MCF 10A (cell line): ENCODE measurements around the gene MYO9A. TPM values are rescaled to one million over a fixed set of nuclear protein-coding genes. Genes with fewer than 3 reads are reported as not detected.

Source experiments
- BruUV-seq: library from RNA; stranded (reverse); fragments of 400-500 nt; replicated peaks from 2 replicates; lab custom pipeline; 2021; lab: Mats Ljungman, UMichigan
- CTCF ChIA-PET: fragments of 300-600 bp; sonication (Branson Sonifier 250); formaldehyde crosslinking; extraction: SDS; loops from one replicate; lab custom pipeline; 2021; ENCODE audit warnings: antibody characterized with exemption, inconsistent platforms; lab: Yijun Ruan, JAX
- POLR2A ChIA-PET: fragments of 300-600, 350-650 bp; sonication (Branson Sonifier 250); formaldehyde crosslinking; extraction: SDS; loops from one replicate; lab custom pipeline; 2020; ENCODE audit warnings: antibody characterized with exemption, inconsistent platforms; lab: Yijun Ruan, JAX
- DNase-seq: peaks from one replicate; pipeline ENCODE4 v3.0.0-alpha.2; 2018; ENCODE audit not compliant: unreplicated experiment
- H3K27ac Mint-ChIP-seq: one replicate; pipeline ENCODE4 v1.8.0; 2022; ENCODE audit warnings: mild to moderate bottlenecking, low read depth, mixed read lengths; ENCODE audit not compliant: unreplicated experiment
- H3K27me3 Mint-ChIP-seq: one replicate; pipeline ENCODE4 v1.8.0; 2022; ENCODE audit warnings: mixed read lengths; ENCODE audit not compliant: insufficient read depth, unreplicated experiment
- H3K36me3 Mint-ChIP-seq: one replicate; pipeline ENCODE4 v1.8.0; 2022; ENCODE audit warnings: mild to moderate bottlenecking, moderate library complexity, mixed read lengths; ENCODE audit not compliant: insufficient read depth, unreplicated experiment
- H3K4me1 Mint-ChIP-seq: one replicate; pipeline ENCODE4 v1.8.0; 2022; ENCODE audit warnings: mixed read lengths; ENCODE audit not compliant: insufficient read depth, unreplicated experiment
- H3K4me3 Mint-ChIP-seq: one replicate; pipeline ENCODE4 v1.8.0; 2022; ENCODE audit warnings: mild to moderate bottlenecking, moderate library complexity, mixed read lengths; ENCODE audit not compliant: unreplicated experiment
- H3K9me3 Mint-ChIP-seq: one replicate; pipeline ENCODE4 v1.8.0; 2022; ENCODE audit warnings: mixed read lengths; ENCODE audit not compliant: unreplicated experiment
- intact Hi-C: fragments of 100-400 bp; cut with micrococcal nuclease; formaldehyde crosslinking; loops from 2 replicates; pipeline ENCODE4 v1.14.1; 2022
- total RNA-seq: library from RNA; stranded (reverse); gene quantifications from 2 replicates; pipeline ENCODE4 v1.2.3, GENCODE V29; 2022
- TF ChIP-seq, protein P1 (sequence below): fragments of 200-600 bp; IDR thresholded peaks from one replicate; pipeline ENCODE4 v1.8.0; 2022; ENCODE audit warnings: antibody characterized with exemption, mild to moderate bottlenecking; ENCODE audit not compliant: unreplicated experiment

Gene MYO9A
- total RNA-seq, 1 experiment from 2014 or later = 40.8 TPM

DNA sequence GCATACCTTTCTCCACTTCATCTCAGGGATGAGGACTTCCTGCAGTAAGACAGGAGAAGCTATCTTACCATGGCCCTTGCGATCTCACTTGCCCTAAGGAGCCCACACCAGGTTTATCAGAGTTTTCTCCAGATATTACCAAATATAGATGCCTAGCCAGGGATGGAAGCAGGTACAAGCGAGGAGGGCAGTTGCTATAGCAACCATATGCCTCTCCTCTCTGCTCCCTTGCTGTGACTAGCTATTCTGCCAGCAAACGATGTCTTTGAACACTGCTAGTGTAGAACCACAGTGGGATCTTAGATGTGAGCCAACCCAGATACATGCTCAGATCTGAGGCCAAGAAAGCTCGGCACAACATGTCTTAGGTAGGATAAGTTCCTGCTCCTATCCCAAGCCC, 45.8 kb upstream of the MYO9A start:
- no TSS peak for BruUV-seq
- Mint-ChIP-seq H3K36me3 (peaks cover 6% of the 10 kb centered on the region), H3K4me1 (peaks cover 15% of the 10 kb centered on the region), H3K27ac (no peak overlapping the region), H3K27me3 (no peaks in the 10 kb centered on the region), H3K4me3 (no peak overlapping the region), H3K9me3 (no peaks in the 10 kb centered on the region)
- POLR2A ChIA-PET = interaction anchor here (1.5 kb wide), 1 partner anchor 68 kb away, joined by 5 read pairs; the partner anchor contains the start of gene PKM
- CTCF ChIA-PET = no interaction called here
- intact Hi-C loops = no loop called here
- no peak for DNase-seq
- TF ChIP-seq, protein P1, sequence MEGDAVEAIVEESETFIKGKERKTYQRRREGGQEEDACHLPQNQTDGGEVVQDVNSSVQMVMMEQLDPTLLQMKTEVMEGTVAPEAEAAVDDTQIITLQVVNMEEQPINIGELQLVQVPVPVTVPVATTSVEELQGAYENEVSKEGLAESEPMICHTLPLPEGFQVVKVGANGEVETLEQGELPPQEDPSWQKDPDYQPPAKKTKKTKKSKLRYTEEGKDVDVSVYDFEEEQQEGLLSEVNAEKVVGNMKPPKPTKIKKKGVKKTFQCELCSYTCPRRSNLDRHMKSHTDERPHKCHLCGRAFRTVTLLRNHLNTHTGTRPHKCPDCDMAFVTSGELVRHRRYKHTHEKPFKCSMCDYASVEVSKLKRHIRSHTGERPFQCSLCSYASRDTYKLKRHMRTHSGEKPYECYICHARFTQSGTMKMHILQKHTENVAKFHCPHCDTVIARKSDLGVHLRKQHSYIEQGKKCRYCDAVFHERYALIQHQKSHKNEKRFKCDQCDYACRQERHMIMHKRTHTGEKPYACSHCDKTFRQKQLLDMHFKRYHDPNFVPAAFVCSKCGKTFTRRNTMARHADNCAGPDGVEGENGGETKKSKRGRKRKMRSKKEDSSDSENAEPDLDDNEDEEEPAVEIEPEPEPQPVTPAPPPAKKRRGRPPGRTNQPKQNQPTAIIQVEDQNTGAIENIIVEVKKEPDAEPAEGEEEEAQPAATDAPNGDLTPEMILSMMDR = no peak

DNA sequence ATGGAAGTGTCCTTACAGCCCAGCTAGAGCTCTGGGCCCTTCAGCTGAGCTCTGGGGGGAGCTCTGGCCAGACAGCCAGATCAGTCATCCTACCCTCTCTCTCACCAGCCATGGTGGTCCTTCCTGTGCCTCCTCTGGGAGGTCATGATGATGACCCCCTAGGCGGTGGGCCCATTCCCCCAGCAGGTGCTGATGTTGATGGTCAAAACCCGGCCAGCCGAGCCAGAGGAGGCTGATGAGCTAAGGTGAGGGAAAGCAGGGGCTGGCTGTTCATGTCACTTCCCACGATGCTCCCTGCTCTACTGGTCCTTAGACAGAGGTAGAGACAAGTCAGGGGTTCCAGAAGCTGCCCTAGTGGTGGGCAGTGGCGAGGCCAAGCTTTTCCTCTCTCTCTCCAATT, 44.6 kb upstream of the MYO9A start:
- intact Hi-C loops = no loop called here
- peaks cover 3% of the 10 kb centered on the region for H3K4me1 Mint-ChIP-seq
- no peaks in the 10 kb centered on the region for H3K27me3 Mint-ChIP-seq
- peaks cover 6% of the 10 kb centered on the region for H3K36me3 Mint-ChIP-seq
- POLR2A ChIA-PET = no interaction called here
- H3K9me3 Mint-ChIP-seq = no peaks in the 10 kb centered on the region
- H3K27ac Mint-ChIP-seq = no peak overlapping the region
- DNase-seq = no peak
- TF ChIP-seq, protein P1 = no peak
- BruUV-seq = no TSS peak
- CTCF ChIA-PET = interaction anchor here (0.6 to 1.1 kb wide), 4 partner anchors 371 to 1111 kb away, joined by 3 to 5 read pairs (median 4); no protein-coding TSS in a partner anchor
- H3K4me3 Mint-ChIP-seq = no peak overlapping the region

DNA sequence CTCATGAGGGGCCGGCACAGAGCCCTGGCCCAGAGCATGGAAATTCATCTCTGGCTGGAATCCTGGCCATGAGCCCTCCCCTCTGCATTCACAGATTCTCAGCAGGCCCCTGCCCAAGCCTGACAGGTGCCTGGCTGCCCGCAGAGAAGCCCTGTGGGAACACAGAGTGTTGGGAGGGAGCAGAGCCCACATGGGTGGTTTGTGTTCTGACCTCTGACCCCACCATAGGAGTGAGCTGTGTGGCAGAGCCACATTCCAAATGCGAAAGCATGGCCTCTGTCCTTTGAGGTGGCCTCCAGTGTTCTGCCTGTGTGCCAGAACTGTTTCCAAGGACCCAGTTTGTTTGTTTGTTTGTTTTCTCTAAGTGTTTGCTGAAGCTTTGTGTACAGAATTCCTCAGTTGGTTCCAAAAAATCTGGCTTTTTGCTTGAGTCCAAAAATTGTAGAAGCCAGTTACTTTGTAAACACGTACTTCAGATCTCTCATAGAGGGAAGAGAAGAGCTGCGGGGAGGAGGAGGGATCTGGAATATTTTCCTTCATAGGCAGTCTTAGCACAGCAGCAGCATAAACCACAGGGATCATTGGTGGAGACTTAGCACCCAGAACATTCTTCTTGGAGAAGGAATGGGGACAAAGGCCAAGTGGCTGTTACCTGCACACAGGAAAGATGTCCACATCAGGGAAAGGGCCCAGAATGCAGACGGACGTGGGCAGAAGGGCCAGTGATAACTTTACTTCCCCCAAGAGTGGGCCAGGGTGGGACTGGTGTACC, 43.6 kb upstream of the MYO9A start:
- DNase-seq = no peak
- Mint-ChIP-seq H3K4me3 (no peak overlapping the region), H3K9me3 (no peaks in the 10 kb centered on the region), H3K36me3 (peaks cover 6% of the 10 kb centered on the region), H3K27ac (no peak overlapping the region), H3K4me1 (no peaks in the 10 kb centered on the region), H3K27me3 (no peaks in the 10 kb centered on the region)
- TF ChIP-seq, protein P1 = no peak
- POLR2A ChIA-PET = no interaction called here
- CTCF ChIA-PET = interaction anchor here (0.6 to 1.1 kb wide), 3 partner anchors 372 to 1112 kb away, joined by 3 to 5 read pairs (median 3); no protein-coding TSS in a partner anchor
- BruUV-seq = no TSS peak
- intact Hi-C loops = no loop called here

DNA sequence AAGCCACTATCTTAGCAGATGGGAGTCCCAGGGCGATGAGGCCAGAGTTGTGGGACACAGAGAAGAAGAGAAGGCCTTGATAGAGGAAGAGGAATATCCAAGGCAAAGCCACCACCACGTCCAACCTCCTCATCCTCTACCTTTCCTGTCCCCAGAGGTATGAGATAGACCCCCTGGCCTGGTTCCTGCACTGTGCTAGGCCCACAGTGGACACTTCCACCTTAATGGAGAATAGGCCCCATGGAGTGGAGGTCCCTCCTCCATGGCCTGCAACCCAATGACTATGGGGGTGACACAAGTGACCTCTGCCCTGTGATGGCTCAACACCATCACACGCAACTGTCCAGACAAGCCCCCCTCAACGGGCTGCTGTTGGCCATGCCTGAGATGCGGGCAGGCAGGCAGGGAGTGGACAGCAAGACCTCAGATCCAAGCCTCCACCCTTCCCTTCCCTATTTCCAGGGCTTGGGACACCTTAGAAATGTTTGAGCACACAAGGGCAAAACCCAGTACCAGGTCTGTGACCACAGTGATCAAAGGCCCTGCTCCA, 42.8 kb upstream of the MYO9A start:
- BruUV-seq = no TSS peak
- DNase-seq = no peak
- H3K27ac Mint-ChIP-seq = no peak overlapping the region
- H3K4me1 Mint-ChIP-seq = peaks cover 3% of the 10 kb centered on the region
- CTCF ChIA-PET = no interaction called here
- no peaks in the 10 kb centered on the region for H3K27me3 Mint-ChIP-seq
- TF ChIP-seq, protein P1 = no peak
- POLR2A ChIA-PET = no interaction called here
- no peak overlapping the region for H3K4me3 Mint-ChIP-seq
- intact Hi-C loops = no loop called here
- H3K36me3 Mint-ChIP-seq = peaks cover 6% of the 10 kb centered on the region
- no peaks in the 10 kb centered on the region for H3K9me3 Mint-ChIP-seq
